ENCODE results near the gene APRT.

Gene APRT

GRCh38 chr16:88774544-88775393, 37.0 kb downstream of the APRT start:
- no peaks in the 10 kb centered on the region for H3K27me3 ChIP-seq (ENCODE audit: insufficient read depth, poor library complexity, severe bottlenecking)
- TF ChIP-seq SPI1 (IDR thresholded peaks at IDR 0.05; ENCODE audit: borderline replicate concordance, low read depth), result no peak
- TF ChIP-seq, protein P1, sequence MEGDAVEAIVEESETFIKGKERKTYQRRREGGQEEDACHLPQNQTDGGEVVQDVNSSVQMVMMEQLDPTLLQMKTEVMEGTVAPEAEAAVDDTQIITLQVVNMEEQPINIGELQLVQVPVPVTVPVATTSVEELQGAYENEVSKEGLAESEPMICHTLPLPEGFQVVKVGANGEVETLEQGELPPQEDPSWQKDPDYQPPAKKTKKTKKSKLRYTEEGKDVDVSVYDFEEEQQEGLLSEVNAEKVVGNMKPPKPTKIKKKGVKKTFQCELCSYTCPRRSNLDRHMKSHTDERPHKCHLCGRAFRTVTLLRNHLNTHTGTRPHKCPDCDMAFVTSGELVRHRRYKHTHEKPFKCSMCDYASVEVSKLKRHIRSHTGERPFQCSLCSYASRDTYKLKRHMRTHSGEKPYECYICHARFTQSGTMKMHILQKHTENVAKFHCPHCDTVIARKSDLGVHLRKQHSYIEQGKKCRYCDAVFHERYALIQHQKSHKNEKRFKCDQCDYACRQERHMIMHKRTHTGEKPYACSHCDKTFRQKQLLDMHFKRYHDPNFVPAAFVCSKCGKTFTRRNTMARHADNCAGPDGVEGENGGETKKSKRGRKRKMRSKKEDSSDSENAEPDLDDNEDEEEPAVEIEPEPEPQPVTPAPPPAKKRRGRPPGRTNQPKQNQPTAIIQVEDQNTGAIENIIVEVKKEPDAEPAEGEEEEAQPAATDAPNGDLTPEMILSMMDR (IDR thresholded peaks at IDR 0.05; ENCODE audit: insufficient read depth, low read length), result no peak
- no peak for TF ChIP-seq GABPA (IDR thresholded peaks at IDR 0.05; ENCODE audit: low read depth)
- TF ChIP-seq, protein P2, sequence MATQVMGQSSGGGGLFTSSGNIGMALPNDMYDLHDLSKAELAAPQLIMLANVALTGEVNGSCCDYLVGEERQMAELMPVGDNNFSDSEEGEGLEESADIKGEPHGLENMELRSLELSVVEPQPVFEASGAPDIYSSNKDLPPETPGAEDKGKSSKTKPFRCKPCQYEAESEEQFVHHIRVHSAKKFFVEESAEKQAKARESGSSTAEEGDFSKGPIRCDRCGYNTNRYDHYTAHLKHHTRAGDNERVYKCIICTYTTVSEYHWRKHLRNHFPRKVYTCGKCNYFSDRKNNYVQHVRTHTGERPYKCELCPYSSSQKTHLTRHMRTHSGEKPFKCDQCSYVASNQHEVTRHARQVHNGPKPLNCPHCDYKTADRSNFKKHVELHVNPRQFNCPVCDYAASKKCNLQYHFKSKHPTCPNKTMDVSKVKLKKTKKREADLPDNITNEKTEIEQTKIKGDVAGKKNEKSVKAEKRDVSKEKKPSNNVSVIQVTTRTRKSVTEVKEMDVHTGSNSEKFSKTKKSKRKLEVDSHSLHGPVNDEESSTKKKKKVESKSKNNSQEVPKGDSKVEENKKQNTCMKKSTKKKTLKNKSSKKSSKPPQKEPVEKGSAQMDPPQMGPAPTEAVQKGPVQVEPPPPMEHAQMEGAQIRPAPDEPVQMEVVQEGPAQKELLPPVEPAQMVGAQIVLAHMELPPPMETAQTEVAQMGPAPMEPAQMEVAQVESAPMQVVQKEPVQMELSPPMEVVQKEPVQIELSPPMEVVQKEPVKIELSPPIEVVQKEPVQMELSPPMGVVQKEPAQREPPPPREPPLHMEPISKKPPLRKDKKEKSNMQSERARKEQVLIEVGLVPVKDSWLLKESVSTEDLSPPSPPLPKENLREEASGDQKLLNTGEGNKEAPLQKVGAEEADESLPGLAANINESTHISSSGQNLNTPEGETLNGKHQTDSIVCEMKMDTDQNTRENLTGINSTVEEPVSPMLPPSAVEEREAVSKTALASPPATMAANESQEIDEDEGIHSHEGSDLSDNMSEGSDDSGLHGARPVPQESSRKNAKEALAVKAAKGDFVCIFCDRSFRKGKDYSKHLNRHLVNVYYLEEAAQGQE (IDR thresholded peaks at IDR 0.05; ENCODE audit: insufficient replicate concordance, low read depth), result no peak
- TF ChIP-seq POLR2AphosphoS5 (IDR thresholded peaks at IDR 0.05; ENCODE audit: low read depth), result no peak
- no peak for DNase-seq (ENCODE audit: low read depth in 1 of 2, low spot score in 1 of 2)
- no peak overlapping the region for H3K27ac ChIP-seq (replicated peaks)
- H3K4me3 ChIP-seq (replicated peaks; ENCODE audit: insufficient read depth, low read length), result no peak overlapping the region

DNA sequence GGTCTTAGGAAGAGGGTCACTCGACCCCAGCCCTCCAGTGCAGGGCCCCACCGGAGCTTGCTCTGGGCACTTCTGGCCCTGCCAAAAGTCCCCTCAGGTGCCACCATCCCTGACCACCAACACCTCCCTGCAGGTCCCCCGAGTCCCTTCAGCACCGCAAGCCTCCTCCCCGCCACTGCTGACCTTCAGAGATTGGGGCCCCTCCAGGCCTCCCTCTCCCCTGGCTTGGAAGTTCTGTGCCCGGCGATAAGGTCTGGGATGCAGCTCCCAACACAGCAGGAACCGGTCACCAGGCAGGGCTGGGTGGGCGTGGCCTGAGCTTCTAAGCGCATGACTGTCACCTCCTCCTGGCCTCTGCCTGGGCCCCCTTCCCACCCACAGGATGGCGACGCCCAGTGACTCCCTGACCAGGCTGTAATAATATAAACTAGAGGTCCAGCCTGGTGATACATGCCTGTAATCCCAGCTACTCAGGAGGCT, 37.9 kb downstream of the APRT start:
- no peak for DNase-seq (ENCODE audit: low read depth in 1 of 2, low spot score in 1 of 2)
- H3K27me3 ChIP-seq (ENCODE audit: insufficient read depth, poor library complexity, severe bottlenecking), result no peaks in the 10 kb centered on the region
- TF ChIP-seq, protein P2 (IDR thresholded peaks at IDR 0.05; ENCODE audit: insufficient replicate concordance, low read depth), result no peak
- TF ChIP-seq SPI1 (IDR thresholded peaks at IDR 0.05; ENCODE audit: borderline replicate concordance, low read depth) (no peak), GABPA (IDR thresholded peaks at IDR 0.05; ENCODE audit: low read depth) (no peak), POLR2AphosphoS5 (IDR thresholded peaks at IDR 0.05; ENCODE audit: low read depth) (no peak)
- TF ChIP-seq, protein P1 (IDR thresholded peaks at IDR 0.05; ENCODE audit: insufficient read depth, low read length), result no peak
- H3K27ac ChIP-seq (replicated peaks), result no peak overlapping the region
- H3K4me3 ChIP-seq (replicated peaks; ENCODE audit: insufficient read depth, low read length), result no peak overlapping the region

DNA sequence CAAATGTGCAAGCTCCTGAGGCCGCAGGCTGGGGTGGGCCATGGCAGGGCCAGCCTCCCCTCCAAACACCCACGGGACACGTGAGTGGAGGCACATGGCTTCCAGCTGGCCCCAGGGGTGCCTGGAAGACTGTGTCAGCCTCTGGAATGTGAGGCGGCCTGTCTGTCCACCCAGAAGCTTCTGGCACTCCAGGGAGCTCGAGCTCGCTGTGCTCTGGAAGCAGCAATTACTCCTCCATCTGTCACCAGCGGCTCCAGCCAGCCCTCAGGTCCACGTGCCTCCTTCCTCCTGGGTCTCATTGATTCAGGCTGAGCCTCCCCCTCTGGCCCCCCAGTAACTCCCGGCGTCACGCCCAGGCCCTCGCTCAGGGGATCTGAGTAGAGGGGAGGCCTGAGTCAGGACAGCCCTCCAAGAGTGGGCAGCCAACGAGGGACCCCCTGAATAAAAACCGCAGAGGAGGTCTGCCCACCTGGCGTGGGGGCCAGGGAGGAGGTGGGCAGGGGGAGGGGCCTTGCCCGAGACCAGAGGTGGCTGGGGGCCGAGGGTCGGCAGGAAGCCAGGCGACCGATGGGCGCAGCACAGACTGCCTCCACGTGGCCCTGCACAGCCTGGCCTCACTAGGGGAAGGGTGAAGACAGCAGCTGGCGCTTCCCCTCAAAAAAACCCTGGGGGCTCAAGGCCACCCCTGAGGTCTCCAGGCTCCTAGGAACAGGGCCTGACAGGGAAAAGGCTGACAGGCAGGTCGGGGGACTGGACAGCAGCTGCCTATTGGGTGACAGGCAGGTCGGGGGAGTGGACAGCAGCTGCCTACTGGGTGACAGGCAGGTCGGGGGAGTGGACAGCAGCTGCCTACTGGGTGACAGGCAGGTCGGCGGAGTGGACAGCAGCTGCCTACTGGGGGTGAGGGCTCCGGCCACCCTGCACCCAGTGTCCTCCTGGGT, 38.6 kb downstream of the APRT start:
- DNase-seq (ENCODE audit: low read depth in 1 of 2, low spot score in 1 of 2), result no peak

More for the DNA sequence above, 38.6 kb downstream of the APRT start:
- Histone ChIP-seq H3K27ac (replicated peaks) (no peak overlapping the region), H3K27me3 (ENCODE audit: insufficient read depth, poor library complexity, severe bottlenecking) (no peaks in the 10 kb centered on the region), H3K4me3 (replicated peaks; ENCODE audit: insufficient read depth, low read length) (no peak overlapping the region)
- TF ChIP-seq, protein P2 (IDR thresholded peaks at IDR 0.05; ENCODE audit: insufficient replicate concordance, low read depth), result no peak
- TF ChIP-seq, protein P1 (IDR thresholded peaks at IDR 0.05; ENCODE audit: insufficient read depth, low read length), result no peak
- TF ChIP-seq GABPA (IDR thresholded peaks at IDR 0.05; ENCODE audit: low read depth) (no peak), SPI1 (IDR thresholded peaks at IDR 0.05; ENCODE audit: borderline replicate concordance, low read depth) (no peak), POLR2AphosphoS5 (IDR thresholded peaks at IDR 0.05; ENCODE audit: low read depth) (no peak)
